GM12878 (cell line): ENCODE data around the gene RSBN1L.
A peak's percentile ranks its signal among the peaks of the same experiment; 100 is the strongest.

Experiments used
- CHD2 ChIP-seq: IDR thresholded peaks from 2 replicates; pipeline ENCODE4 v1.6.1; 2011; ENCODE audit warnings: low read depth, low read length, improper control_type of control experiment, borderline replicate concordance
- MXI1 ChIP-seq: fragments of 150-350 bp; IDR thresholded peaks from 2 replicates; pipeline ENCODE4 v1.6.1; 2011; ENCODE audit warnings: low read depth, mild to moderate bottlenecking, inconsistent platforms, low read length, improper control_type of control experiment
- NFYB ChIP-seq: IDR thresholded peaks from 2 replicates; pipeline ENCODE4 v1.6.1; 2011; ENCODE audit warnings: low read depth, mild to moderate bottlenecking, low read length, improper control_type of control experiment, moderate library complexity; ENCODE audit not compliant: insufficient read depth
- NRF1 ChIP-seq: conservative IDR thresholded peaks from 2 replicates; pipeline ENCODE4 v1.6.1; 2011; ENCODE audit warnings: mild to moderate bottlenecking, low read depth, low read length, improper control_type of control experiment
- POLR2AphosphoS5 ChIP-seq: IDR thresholded peaks from 2 replicates; pipeline ENCODE4 v1.6.1; 2011; ENCODE audit warnings: mild to moderate bottlenecking, low read length, inconsistent platforms
- RAD21 ChIP-seq: IDR thresholded peaks from 2 replicates; pipeline ENCODE4 v1.6.1; 2011; ENCODE audit warnings: mild to moderate bottlenecking, low read depth, low read length, moderate library complexity; ENCODE audit not compliant: insufficient read depth
- RCOR1 ChIP-seq: conservative IDR thresholded peaks from 2 replicates; pipeline ENCODE4 v1.6.1; 2012; ENCODE audit warnings: low read depth, low read length, improper control_type of control experiment
- TF ChIP-seq, protein P1 (sequence below), 3 experiments: IDR thresholded peaks in 2 of 3; conservative IDR thresholded peaks in 1 of 3; 2 replicates each; pipeline ENCODE4 v1.5.1; 2011; ENCODE audit warnings: low read depth in 3 of 3, low read length in 3 of 3, mild to moderate bottlenecking in 3 of 3, control low read depth in 2 of 3, moderate library complexity in 2 of 3, inconsistent platforms in 1 of 3, mixed read lengths in 1 of 3; ENCODE audit not compliant: control insufficient read depth in 2 of 3, insufficient read depth in 1 of 3; ENCODE audit errors: extremely low read depth in 1 of 3
- TF ChIP-seq, protein P2 (sequence below): IDR thresholded peaks from 2 replicates; pipeline ENCODE4 v1.6.1; 2012; ENCODE audit warnings: mild to moderate bottlenecking, low read depth, low read length

DNA sequence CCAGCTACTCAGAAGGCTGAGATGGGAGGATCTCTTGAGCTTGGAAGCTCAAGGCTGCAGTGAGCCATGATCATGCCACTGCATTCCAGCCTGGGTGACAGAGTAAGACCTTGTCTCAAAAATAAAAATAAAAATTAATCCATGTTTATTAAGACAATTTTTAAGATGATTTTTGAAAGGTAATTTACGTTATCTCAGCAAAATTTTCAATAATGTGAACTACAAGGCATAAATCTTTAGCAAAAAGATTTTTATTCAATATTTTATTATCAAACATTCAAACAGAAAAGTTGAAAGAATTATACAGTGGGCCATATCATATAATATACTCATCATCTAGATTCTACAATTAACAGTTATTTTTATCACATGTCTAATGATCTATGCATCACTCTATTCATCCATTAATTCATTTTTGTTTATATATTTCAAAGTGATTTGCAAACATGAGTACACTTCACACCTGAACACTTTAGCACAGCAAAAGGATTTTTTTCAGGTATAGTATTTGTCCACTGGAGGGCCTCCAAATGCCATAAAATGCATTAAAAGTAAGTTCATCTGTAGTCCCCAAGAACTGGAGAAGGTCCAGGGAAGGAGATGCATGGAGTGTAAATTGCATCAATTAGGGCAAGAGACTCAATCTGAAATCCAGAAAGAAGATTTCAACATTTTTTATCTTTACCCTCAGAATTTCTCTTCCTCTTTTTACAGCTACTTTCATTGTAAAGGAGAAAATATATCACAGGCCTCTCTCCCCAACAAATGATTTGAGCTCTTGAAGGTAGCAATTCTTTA lies 38.6 kb upstream of the RSBN1L start:
- TF ChIP-seq POLR2AphosphoS5 (no peak), NFYB (no peak), NRF1 (no peak), CHD2 (no peak), RAD21 (peak; percentile 94), RCOR1 (no peak), MXI1 (no peak)
- TF ChIP-seq, protein P1, sequence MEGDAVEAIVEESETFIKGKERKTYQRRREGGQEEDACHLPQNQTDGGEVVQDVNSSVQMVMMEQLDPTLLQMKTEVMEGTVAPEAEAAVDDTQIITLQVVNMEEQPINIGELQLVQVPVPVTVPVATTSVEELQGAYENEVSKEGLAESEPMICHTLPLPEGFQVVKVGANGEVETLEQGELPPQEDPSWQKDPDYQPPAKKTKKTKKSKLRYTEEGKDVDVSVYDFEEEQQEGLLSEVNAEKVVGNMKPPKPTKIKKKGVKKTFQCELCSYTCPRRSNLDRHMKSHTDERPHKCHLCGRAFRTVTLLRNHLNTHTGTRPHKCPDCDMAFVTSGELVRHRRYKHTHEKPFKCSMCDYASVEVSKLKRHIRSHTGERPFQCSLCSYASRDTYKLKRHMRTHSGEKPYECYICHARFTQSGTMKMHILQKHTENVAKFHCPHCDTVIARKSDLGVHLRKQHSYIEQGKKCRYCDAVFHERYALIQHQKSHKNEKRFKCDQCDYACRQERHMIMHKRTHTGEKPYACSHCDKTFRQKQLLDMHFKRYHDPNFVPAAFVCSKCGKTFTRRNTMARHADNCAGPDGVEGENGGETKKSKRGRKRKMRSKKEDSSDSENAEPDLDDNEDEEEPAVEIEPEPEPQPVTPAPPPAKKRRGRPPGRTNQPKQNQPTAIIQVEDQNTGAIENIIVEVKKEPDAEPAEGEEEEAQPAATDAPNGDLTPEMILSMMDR (IDR thresholded peaks at IDR 0.05 in 2 of 3, conservative IDR thresholded peaks at IDR 0.05 in 1 of 3; ENCODE audit: control insufficient read depth in 2 of 3, extremely low read depth in 1 of 3, insufficient read depth in 1 of 3, low read depth in 3 of 3, low read length in 3 of 3), result peak; percentile 50 to 67 (median 54)
- TF ChIP-seq, protein P2, sequence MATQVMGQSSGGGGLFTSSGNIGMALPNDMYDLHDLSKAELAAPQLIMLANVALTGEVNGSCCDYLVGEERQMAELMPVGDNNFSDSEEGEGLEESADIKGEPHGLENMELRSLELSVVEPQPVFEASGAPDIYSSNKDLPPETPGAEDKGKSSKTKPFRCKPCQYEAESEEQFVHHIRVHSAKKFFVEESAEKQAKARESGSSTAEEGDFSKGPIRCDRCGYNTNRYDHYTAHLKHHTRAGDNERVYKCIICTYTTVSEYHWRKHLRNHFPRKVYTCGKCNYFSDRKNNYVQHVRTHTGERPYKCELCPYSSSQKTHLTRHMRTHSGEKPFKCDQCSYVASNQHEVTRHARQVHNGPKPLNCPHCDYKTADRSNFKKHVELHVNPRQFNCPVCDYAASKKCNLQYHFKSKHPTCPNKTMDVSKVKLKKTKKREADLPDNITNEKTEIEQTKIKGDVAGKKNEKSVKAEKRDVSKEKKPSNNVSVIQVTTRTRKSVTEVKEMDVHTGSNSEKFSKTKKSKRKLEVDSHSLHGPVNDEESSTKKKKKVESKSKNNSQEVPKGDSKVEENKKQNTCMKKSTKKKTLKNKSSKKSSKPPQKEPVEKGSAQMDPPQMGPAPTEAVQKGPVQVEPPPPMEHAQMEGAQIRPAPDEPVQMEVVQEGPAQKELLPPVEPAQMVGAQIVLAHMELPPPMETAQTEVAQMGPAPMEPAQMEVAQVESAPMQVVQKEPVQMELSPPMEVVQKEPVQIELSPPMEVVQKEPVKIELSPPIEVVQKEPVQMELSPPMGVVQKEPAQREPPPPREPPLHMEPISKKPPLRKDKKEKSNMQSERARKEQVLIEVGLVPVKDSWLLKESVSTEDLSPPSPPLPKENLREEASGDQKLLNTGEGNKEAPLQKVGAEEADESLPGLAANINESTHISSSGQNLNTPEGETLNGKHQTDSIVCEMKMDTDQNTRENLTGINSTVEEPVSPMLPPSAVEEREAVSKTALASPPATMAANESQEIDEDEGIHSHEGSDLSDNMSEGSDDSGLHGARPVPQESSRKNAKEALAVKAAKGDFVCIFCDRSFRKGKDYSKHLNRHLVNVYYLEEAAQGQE, result no peak
